NCI-H1417 (cell line): ENCODE results near the gene KDELR3.

Experiments
- DNase-seq, 3 experiments: peaks; one replicate each; lab custom pipeline; 2025; lab: John Stamatoyannopoulos, UW

KDELR3 gene

DNA sequence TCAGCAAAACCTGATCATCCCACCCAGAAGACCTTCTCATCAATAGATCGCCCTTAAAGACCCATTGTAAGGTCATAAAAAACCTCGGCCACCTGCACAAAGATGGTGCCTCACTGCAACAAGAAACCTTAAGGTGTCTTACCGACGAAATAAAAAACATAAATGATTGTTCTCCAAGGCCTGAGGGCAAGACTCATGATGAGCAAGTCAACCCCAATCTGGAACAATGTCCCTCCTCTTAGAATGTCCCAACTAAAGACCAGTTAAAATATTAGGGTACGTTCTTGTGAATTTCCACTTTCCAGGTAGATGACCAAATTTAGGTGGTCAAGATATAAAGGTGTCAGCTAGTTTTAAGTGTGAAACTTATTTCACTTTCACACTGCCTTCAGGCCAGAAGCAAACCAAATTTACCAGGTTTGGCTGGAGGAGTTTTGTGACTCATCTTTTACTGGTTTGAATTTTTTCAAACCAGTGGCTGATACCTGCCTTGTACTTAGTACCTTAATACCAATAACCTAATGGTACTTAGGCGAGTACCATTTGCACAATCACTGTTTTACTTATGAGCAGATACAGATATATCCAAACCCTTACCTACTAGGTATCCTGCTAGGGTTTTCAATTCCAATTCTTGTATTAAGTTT, 14.9 kb downstream of the KDELR3 start:
- no peak for DNase-seq

DNA sequence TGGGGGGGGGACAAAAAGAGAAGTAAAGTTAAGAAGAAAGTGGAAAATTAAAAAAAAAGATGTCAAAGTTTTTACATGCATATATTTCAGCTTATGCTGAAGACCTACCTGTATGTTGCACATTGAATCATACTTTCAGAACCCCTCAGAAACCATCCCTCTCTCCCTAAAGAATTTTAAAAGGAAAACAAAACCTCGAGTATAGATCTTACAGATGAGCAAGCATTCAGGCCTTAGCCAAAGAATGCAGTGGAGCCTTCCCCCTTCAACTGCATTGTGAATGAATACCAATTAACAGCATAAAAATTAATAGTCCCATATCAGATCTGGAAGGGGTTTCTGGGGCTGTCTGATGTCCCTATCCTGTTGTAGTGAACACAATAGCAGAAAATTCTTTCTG, 16.3 kb downstream of the KDELR3 start:
- DNase-seq: no peak

DNA sequence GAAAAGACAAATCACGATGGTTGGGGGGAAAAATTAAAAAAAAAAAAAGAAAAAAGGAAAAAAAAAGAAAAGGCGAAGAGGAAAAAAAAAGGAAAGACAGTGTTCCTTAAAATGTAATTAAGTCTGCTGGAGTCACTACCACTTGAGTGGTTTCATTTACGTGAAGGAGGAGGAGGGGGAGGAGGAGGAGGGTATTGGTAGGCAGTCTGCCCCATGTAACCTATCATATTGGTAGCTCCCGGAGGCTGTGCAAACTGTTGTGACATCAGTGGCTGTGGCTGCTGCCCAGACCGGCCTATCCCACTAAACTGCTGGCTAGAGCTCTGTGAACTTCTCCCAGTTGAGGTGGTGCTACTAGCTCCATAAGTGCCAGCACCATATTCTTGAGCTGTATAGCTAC, 17.9 kb downstream of the KDELR3 start:
- DNase-seq: no peak

DNA sequence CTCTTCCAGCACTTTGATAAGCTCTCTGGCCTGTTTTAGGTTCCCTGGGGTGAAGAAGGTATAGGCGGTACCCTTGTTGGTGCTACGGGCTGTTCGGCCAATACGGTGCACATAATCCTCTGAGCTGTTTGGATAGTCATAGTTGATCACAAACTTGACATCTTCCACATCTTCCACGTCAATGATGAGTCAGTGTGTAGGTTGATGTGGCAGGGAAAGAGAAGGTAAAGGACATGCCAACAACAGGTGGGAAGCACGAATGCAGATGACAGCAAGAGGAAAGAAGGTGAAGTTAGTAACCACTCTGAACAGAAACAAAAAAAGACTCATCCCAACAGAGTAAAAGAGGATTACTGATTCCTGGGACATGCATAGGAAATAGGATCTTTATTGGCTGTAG, 20.1 kb downstream of the KDELR3 start:
- DNase-seq: no peak

DNA sequence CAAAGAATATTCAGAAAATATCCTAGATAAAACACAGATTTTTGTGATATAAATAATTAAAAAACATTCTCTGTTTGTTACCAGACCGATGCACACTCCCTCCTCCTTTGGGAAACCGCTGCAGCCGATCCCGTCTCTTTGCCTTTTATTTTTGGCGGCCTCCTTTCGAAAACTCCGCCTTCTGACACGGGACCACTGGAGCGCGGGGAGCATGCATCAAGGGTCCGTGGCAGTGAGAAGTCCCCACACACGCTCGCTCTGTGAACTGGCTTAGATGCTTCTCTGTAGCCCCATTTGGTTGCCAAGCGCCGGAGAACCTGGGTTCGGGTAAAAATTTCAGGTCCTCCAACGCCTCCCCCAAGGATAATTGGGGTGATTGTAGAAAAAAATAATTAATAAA, 21.2 kb downstream of the KDELR3 start:
- no peak for DNase-seq

DNA sequence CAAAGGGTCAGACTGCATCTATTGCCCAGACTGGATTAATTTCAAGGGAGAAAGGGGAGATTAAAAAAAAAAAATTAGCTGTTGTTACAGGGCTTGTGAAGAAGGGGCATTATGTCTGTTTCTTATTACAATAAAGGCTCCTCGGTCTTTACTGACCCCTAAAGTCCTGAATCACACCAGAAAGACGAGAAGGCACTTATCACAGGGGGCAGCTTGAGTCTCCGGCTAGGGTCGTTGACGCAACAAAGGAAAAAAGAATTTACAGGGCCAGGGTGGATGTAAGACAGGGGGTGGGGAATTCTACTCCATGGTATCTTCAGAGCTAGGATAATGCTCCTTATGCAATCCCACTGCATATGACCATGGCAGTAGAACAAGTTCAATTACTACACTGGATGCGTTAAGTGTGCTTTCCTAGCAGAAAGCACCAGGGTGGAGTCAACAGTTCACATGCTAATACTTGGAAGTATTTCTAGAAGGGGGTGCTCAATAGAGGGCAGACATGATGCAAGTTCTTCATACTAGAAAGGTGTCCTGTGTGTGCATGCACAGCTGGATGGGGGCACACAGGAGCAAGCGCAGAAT, 21.8 kb downstream of the KDELR3 start:
- no peak for DNase-seq

DNA sequence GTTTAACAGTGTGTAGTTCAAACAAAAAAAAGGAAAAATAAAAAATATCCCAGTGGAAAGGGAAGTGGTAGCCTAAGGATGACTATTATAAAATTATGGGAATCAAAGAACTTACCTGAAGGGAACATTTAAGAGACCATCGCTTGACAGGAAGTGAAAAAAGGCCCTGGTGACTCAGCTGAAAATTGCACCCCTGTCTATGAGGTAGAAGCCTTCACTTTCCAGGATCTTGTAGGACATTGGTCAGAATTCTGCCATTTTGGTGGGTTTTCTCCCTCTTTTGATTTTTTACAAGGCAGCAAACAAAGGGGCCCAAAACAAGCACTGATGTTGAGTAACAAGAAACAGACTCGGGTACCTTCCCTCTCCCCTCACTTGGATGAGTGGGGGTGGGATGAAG, 22.6 kb downstream of the KDELR3 start:
- DNase-seq: no peak

DNA sequence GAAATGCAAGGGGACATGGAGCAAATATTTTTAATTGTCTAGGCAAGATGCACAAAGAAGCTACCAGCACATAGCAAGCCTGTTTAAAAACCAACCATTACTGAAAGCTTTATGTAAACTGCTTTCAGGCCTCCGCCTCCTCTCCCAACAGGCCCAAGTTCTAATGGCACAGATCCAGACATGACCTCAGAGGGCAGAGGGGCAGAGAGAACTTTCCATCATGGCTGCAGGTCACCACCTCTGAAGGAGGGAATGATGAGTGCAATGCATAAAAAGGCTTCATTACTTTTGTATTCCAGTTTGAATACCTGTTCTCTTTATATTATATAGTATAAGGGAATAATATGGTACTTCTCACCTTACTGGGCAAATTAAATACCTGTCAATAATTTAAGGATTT, 23.0 kb downstream of the KDELR3 start:
- DNase-seq: no peak

DNA sequence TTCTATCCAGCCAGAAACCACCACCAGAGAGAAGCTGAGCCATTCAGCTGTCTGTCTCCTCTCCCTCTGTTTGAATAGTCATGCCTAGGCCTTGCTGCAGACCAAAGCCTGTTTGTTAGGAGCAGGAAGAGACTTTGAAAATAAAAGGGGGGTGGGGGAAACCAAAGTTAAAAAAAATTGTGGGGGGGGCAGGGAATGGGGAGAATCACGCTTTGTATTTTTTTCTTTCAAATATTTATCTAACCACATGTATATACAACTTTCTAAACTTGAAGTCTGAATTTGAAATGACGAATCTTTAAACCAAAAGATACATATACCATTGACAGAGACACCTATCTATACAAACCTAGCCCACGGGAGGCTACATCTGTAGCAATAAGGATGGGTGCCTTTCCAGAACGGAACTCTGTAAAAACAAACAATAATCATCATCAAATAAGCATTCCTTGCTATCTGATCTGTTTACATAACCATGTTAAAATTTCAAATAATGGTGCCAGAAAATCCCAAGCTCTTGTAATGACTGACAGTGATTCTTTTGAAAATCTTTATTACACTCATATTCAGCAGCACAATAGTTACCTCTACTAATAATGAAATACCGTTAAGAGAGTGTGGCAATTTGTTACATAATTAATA, 23.9 kb downstream of the KDELR3 start:
- no peak for DNase-seq

DNA sequence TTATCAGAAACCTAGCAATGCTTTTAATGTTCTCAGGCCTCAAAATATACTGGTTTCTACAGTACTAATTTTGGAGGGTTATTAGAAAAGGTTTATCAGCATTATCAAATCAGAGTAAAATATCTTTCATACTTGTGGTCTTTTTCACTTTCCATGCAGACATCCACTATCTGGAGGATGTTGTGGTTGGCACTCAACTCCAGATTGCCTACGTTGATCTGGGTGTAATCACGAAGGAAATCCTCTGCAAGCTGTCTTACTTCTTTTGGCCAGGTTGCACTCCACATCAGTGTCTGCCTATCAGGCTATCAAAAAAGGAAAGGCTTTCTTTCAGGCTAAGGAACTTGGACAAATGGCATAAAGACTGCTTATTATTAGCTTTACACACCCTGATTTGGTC, 26.6 kb downstream of the KDELR3 start:
- no peak for DNase-seq

DNA sequence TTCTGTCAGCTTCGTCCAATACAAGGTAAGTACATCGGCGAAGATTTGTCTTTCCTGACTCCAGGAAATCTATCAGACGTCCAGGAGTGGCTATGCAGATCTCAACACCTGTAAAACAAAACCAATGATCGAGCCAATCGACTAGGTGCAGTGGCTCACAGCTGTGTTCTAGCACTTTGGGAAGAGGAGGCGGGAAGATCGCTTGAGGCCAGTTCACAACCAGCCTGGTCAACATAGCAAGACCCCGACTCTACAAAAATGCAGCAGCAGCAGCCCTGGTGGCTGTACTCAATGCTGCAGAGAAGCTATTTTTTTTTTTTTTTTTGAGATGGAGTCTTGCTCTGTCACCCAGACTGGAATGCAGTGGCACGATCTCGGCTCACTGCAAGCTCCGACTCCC, 27.0 kb downstream of the KDELR3 start:
- DNase-seq: no peak

DNA sequence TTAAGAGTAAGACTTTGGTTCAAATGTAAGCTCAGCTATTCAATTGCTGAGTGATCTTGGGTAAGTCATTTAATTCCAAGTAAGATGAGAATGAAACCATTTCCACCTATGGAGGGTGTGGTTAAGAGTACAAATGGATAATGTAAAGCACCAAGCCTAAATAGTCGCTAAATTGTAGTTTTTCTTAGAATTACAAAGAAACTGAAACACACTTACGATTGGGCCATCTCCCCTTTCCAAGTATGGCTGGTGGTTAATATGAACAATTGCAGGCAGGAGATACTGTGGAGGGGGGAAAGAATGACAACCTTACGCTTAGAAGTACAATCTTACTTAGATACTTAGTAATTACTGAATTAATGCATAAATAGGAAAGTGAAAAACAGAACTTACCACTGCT, 30.0 kb downstream of the KDELR3 start:
- no peak for DNase-seq

DNA sequence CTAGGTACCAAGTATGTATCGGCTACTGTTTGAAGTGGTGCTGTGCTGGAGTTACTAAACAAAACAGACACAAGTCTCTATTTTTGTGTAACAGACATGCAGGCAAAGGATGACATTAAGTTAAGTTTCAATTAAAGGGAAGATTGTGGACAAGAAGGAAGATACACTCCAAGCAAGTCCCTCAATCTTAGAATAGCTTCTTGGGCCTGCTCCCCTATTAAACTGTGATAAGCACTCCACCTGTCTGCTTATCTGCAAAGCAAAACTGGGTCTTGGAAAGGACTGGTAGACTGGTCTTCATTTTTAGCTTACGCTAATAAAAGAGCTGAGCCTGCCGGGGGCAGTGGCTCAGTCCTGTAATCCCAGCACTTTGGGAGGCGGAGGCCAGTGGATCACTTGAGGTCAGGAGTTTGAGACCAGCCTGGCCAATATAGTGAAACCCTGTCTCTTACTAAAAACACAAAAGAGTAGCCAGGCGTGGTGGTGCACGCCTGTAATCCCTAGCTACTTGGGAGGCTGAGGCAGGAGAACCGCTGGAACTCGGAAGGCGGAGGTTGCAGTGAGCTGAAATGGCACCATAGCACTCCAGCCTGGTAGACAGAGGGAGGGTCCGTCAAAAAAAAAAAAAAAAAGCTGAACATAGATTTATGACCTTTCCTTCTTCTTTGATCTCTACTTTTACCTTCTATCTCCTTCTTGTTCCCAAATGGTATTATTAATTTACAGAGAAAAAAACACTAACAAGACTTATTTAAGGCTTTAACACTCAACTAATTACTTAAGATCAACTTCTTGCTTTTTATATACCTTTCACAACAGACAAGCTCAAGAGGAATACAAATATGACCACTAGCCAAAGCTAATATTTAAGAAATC, 34.1 kb downstream of the KDELR3 start:
- DNase-seq: no peak

DNA sequence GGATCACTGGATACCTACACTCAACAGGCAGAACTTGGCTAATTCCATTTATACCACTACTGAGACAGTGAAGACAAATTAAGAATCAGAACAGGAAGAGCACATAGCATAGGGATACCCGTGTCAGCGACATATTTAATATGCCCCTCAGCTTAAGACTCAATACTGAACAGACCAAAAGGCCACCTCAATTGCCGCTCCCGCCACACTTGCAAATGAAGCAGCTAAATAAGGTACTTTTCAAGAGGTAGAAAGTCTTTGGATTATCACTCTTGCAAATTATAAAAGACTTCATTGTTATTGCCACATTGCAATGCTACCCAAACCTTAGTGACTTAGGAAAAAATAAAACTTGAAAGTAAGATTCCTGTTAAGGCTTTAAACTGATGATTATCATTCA, 35.1 kb downstream of the KDELR3 start:
- no peak for DNase-seq

DNA sequence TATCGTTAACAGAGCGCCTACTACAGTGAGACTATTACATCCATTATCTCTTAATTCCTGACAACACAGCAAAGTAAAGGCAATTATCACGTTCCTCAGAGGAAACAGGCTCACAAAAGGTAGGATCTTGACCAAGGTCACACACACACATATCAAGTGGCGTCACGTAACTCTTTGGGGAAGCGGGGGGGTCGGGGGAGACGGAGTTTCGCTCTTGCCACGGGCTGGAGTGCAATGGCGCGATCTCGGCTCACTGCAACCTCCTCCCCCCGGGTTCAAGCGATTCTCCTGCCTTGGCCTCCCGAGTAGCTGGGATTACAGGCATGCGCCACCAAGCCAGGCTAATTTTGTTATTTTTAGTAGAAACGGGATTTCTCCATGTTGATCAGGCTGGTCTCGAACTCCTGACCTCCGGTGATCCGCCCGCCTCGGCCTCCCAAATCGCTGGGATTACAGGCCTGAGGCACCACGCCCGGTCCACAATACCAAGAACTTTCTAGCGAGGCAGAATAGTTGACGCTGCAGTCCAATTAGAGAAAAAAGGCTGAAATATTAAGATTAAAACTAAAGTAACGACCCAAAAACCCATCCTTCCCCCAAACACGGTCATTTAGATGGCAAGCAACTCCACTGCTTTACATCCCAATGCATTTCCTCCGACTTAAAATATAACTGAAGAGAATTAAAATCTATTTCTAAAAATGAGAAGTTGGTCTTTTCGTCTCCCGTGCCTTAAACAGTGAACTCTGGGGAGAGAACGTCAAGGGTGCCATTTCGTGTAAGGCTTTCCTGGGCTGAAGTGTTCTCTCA, 37.0 kb downstream of the KDELR3 start:
- peak in 2 of 3 experiments; percentile 26 to 51 for DNase-seq

DNA sequence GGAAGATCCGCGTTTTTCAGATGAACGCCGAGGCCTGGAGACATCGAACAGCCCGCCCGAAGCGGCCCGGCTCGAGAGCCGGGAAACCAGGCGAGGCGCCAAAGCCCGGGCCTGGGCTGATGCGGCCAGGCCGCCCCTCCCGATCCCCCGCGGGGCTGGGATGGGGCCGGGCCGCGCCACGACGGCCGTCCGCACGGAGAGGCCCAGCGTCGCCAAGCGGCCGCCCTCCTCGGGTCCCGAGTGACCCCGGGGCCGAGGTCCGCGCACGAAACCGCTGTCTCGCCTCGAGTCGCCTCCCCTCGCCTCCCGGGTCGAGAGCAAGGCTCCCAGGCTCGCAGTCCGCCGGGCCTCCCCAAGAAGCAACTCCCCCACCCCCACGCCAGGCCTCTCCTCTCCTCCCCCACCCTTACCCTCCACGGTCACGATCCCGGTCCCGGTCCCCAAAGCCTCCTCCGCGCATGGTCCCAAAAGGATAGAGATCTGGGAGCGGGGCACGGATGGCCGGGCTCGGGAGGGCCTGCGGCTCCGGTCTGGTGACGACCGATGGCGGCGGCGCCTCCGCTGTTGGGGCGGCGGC, 37.7 kb downstream of the KDELR3 start:
- peak; percentile 37 to 84 (median 79) for DNase-seq

DNA sequence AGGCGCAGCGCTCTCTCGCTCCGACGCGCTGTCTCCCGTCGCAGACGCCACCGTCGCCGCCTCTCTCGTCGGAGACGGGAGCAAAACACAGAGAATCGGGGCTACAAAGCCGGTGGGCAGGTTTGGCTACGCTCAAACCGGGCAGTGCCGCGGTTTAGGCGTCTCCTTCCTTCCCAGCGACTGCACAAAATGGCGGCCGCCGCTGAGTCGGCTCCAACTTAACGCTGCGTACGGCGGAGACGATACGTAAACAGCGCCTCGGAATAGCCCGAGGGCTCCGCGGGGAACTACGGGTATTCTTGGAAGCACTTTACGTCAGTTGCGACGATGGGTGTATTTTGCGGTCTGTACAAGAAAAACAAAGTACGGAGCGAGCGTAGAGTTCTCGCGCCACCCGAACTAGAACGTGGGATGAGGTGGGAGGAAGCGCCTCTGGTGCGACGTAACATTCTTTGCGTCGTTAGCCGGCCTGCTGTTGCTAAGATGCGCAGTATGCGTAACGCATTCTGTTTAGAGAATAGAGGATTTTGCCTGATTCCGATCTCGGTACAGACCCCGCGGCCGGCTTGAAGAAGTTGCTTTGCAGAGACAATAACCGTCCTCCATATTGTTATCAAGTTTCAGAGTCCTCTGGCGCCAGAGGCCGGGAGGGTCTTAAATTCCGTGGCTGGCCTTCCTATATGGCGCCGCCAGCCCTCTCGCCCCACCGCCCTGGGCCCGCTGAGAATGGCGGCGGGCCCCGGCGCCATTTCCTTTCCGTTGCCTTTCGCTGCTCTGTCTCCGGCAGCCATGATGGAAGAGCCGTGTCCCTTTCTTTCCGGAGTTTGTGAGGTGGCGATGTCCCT, 38.4 kb downstream of the KDELR3 start, which contains the start of gene DDX17:
DDX17 (minus strand) TSS at position 194 of the 845 bp plus-strand sequence.
- peak; percentile 91 to 97 (median 93) for DNase-seq

DNA sequence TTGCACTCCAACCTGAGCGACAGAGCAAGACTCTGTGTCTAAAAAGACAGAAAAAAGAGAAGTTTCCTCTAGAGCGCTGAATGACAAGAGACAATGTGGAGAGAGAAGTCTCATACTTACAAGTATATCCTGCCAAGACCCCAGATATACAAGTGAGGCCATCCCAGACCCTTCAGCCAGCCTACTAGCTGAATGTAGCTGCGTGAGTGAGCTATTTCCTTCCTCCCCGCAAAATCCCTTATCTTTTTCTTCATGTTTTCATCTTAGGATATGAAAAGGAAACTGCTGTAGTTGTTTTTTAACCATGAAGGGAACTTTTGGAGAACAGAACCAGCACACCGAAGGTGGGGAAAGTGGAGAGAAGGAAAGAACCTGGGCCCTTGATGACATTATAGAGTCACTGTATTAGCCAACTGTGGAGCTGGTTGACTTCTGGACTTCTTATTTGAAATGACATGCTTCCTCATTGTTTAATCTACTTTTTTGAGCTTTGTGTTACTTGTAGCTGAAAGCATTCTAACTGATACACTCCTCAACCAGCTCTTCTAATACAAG, 42.6 kb downstream of the KDELR3 start:
- no peak for DNase-seq

DNA sequence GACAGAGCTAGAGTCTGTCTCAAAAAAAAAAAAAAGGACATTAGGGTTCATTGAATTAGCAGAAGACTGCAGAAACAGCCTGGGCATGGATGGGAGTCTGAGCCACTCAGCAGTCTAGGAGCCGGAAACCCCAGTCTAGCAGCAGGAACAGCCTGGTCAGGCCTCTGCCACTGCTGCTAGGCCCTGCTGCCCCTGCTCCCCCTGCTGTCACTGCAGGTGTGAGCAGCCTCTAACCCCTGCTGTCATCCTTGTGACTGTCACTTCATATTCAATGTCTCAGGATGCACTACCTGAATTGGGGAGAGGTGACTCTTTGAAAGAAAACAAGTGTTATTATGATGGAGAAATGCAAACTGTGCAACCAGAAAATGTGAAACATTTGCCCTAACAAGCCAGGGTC, 45.2 kb downstream of the KDELR3 start:
- peak in 2 of 3 experiments; percentile 2 to 26 for DNase-seq

DNA sequence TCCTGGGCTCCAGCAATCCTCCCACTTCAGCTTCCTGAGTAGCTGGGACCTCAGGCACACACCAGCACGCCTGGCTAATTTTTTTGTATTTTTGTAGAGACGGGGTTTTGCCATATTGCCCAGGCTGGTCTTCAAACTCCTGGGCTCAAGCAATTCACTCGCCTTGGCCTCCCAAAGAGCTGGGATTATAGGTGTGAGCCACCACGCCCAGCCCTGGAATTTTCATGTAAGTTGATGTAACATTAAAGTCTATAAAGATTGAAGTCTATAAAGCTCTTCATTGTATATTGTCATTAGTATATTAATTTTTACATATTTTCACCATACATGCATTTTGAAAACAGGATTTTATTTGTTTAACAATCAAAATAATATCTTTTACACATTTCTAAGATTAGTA, 50.7 kb downstream of the KDELR3 start:
- no peak for DNase-seq
